ENCODE measurements around the gene AIMP1. TPM values are rescaled to one million over a fixed set of nuclear protein-coding genes. Genes with fewer than 3 reads are reported as not detected.

The AIMP1 gene
- total RNA-seq (10 to 100 TPM; 33.0 to 38.6 (median 36.0) TPM), polyA plus RNA-seq (10 to 100 TPM; 22.8 to 25.5 TPM)
- long read RNA-seq, donor 1, transcript AIMP1-202 (7 exons, 2,586 nt) = major isoform, 21 of 31 reads
- long read RNA-seq, donor 1, partial matches to known transcripts = 2 of 31 reads
- long read RNA-seq, donor 1, other reads (novel, unspliced or antisense) = 7 of 31 reads
- long read RNA-seq, donor 2, transcript AIMP1-202 (7 exons, 2,586 nt) = major isoform, 24 of 36 reads
- long read RNA-seq, donor 2, partial matches to known transcripts = 5 of 36 reads
- long read RNA-seq, donor 2, other reads (novel, unspliced or antisense) = 7 of 36 reads
- long read RNA-seq, donor 3, transcript AIMP1-202 (7 exons, 2,586 nt) = major isoform, 34 of 43 reads
- long read RNA-seq, donor 3, partial matches to known transcripts = 4 of 43 reads
- long read RNA-seq, donor 3, other reads (novel, unspliced or antisense) = 4 of 43 reads

- peak; percentile 96 to 99 (median 98) for ATAC-seq
- Histone ChIP-seq H3K9me3 (no peaks in the 10 kb centered on the region), H3K27me3 (no peaks in the 10 kb centered on the region), H3K27ac (peak within 1 kb of the TSS; percentile 86 to 97 (median 90)), H3K4me1 (peaks cover 4 to 52% (median 40%) of the 10 kb centered on the region in 9 donors), H3K36me3 (peaks cover 0 to 7% (median 0%) of the 10 kb centered on the region in 9 donors), H3K4me3 (peak within 1 kb of the TSS; percentile 74 to 93 (median 88))
- peak; percentile 84 to 93 for DNase-seq
- intact Hi-C loops (cut with DNase I) = loop anchor here in 1 of 10 donors (5.0 kb wide), 1 partner anchor 51 kb away; the partner anchor contains the start of gene GIMD1
- 0 to 1% methylated on average over 44 of the region's 44 CpGs for whole genome bisulfite sequencing, 2 donors
- TF ChIP-seq CTCF (IDR thresholded peaks at IDR 0.05) = no peak
Measured at GRCh38 chr4:106315968-106316772, at the start of gene AIMP1, which contains the start of gene TBCK. Gene AIMP1, plus strand, starts transcription at chr4:106316550. Its CDS starts 8,460 bp downstream, at chr4:106325010. Gene TBCK, minus strand, starts transcription at chr4:106316209. Its CDS starts 7,249 bp downstream, at chr4:106308960.

- ATAC-seq (no peak), DNase-seq (no peak)
- Histone ChIP-seq H3K4me3 (no peak overlapping the region), H3K27ac (no peak overlapping the region), H3K9me3 (no peaks in the 10 kb centered on the region), H3K36me3 (no peaks in the 10 kb centered on the region), H3K27me3 (no peaks in the 10 kb centered on the region), H3K4me1 (peaks cover 0 to 22% (median 9%) of the 10 kb centered on the region in 9 donors)
- intact Hi-C loops (cut with DNase I) = loop anchor here in 5 of 10 donors (5.0 to 10.0 kb wide), 3 partner anchors 226 to 236 kb away; no protein-coding TSS in a partner anchor
- no peak for TF ChIP-seq CTCF (IDR thresholded peaks at IDR 0.05)
Measured at GRCh38 chr4:106268786-106269185, 47.6 kb upstream of the AIMP1 start.

GRCh38 chr4:106269711-106270110 lies 46.6 kb upstream of the AIMP1 start:
- no peaks in the 10 kb centered on the region for H3K9me3 ChIP-seq
- no peak for TF ChIP-seq CTCF (IDR thresholded peaks at IDR 0.05)
- H3K36me3 ChIP-seq = peaks cover 0 to 7% (median 0%) of the 10 kb centered on the region in 9 donors
- peaks cover 0 to 13% (median 1%) of the 10 kb centered on the region in 9 donors for H3K4me1 ChIP-seq
- no peak overlapping the region for H3K4me3 ChIP-seq
- intact Hi-C loops (cut with DNase I) = loop anchor here in 5 of 10 donors (5.0 to 10.0 kb wide), 3 partner anchors 225 to 235 kb away; no protein-coding TSS in a partner anchor
- 88 to 98% methylated on average over 2 of the region's 2 CpGs for WGBS, 2 donors
- no peak for ATAC-seq
- H3K27ac ChIP-seq = no peak overlapping the region
- no peaks in the 10 kb centered on the region for H3K27me3 ChIP-seq
- no peak for DNase-seq

GRCh38 chr4:106270736-106271135 lies 45.6 kb upstream of the AIMP1 start:
- intact Hi-C loops (cut with DNase I) = no loop called here
- DNase-seq (no peak), ATAC-seq (no peak)
- no peak overlapping the region for H3K4me3 ChIP-seq
- no peak for TF ChIP-seq CTCF (IDR thresholded peaks at IDR 0.05)
- WGBS, 2 donors = 26 to 39% methylated on average over 1 of the region's 1 CpG
- H3K36me3 ChIP-seq = peaks cover 0 to 11% (median 0%) of the 10 kb centered on the region in 9 donors
- H3K27ac ChIP-seq = no peak overlapping the region
- H3K9me3 ChIP-seq = no peaks in the 10 kb centered on the region
- H3K4me1 ChIP-seq = peaks cover 0 to 10% (median 0%) of the 10 kb centered on the region in 9 donors
- no peaks in the 10 kb centered on the region for H3K27me3 ChIP-seq
